Epithelial cell of umbilical artery (primary cell): ENCODE results near the gene RAB3GAP1. TPM values are rescaled to one million over a fixed set of nuclear protein-coding genes. Genes with fewer than 3 reads are reported as not detected.

Source experiments
- total RNA-seq: library from RNA; depleted of rRNA; stranded (reverse); fragments of >200 nt; gene quantifications from 2 replicates; pipeline ENCODE4 v1.2.3, GENCODE V29; 2014

Gene RAB3GAP1
- 60.7 and 71.0 TPM in 2 replicates for total RNA-seq

GRCh38 chr2:135052042-135052876 is at the start of gene RAB3GAP1:
Gene RAB3GAP1 (plus strand): TSS chr2:135052292. CDS start chr2:135052308, 16 bp downstream.

GRCh38 chr2:135047300-135047699 is 4.8 kb upstream of the RAB3GAP1 start, which contains the start of gene MAP3K19:
Gene MAP3K19 (minus strand): TSS chr2:135047447. CDS start chr2:135024647, 22,800 bp downstream.

Other genes starting within 250 kb of the RAB3GAP1 start
- gene ACMSD, start 213.7 kb upstream of the RAB3GAP1 start, total RNA-seq, result not detected in 2 replicates
- 24.4 and 28.7 TPM in 2 replicates for gene CCNT2, start 133.5 kb upstream of the RAB3GAP1 start, total RNA-seq
- not detected in 2 replicates for gene MAP3K19, start 4.8 kb upstream of the RAB3GAP1 start, total RNA-seq